BE2C (cell line): ENCODE data around the gene POLR1A.

Experiments
- DNase-seq: peaks from one replicate; pipeline ENCODE4 v3.0.0-alpha.2; 2020
- H3K27me3 ChIP-seq: fragments of 250-450 bp; sonication (Bioruptor Pico); 2 replicates; pipeline ENCODE4 v1.5.1; 2020; ENCODE audit warnings: mild to moderate bottlenecking
- H3K36me3 ChIP-seq: fragments of 250-450 bp; sonication (Bioruptor Pico); 2 replicates; pipeline ENCODE4 v1.5.1; 2020; ENCODE audit warnings: mild to moderate bottlenecking
- H3K4me1 ChIP-seq: fragments of 250-450 bp; sonication (Bioruptor Pico); 2 replicates; pipeline ENCODE4 v1.5.1; 2020
- H3K4me3 ChIP-seq: 2 replicates; pipeline ENCODE4 v1.5.1; 2011; ENCODE audit warnings: low read depth, low read length
- H3K9me3 ChIP-seq: fragments of 250-450 bp; sonication (Bioruptor Pico); 2 replicates; pipeline ENCODE4 v1.5.1; 2020
- CTCF ChIP-seq: IDR thresholded peaks from 2 replicates; pipeline ENCODE4 v1.5.1; 2012; ENCODE audit warnings: mild to moderate bottlenecking, low read depth, low read length

POLR1A gene

DNA sequence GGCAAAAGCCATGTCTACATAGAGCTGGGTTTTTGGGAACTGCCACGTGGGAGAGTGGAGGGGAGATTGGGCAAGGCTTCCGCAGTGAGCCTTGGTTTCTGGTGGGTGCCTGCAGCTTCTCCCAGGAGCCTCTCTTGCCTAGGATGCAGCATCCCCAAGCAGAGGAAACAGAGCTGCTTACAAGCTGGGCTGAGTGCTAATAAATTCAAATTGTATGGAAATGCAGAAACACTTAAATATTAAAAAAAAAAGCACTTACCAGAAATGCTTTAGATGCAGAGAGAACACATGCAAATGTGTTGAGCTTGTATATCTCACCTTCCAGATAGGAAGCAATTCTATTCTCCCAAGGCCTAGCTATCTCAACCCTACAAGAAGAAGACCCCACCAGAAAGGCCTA, 120.9 kb downstream of the POLR1A start:
- no peak overlapping the region for H3K4me3 ChIP-seq
- no peak for TF ChIP-seq CTCF
- no peak for DNase-seq
- no peaks in the 10 kb centered on the region for H3K9me3 ChIP-seq
- no peaks in the 10 kb centered on the region for H3K27me3 ChIP-seq
- H3K36me3 ChIP-seq: no peaks in the 10 kb centered on the region
- H3K4me1 ChIP-seq: no peaks in the 10 kb centered on the region

DNA sequence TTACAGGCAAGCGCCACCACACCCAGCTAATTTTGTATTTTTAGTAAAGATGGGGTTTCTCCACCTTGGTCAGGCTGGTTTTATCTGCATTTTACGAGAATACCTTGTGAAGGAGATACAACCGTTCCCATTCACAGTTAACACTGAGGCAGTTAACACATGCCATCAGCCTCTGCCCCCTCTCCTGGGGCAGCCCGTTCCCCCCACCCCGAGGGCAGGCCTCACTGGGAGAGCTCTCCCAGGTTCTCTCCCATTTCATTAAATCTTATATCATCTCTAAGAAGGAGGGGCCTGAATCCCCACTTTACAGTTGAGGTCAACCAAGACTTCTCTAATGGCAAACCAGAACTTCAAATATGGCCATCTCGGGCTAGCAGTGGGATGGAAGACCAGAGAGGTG, 121.9 kb downstream of the POLR1A start:
- H3K4me3 ChIP-seq: no peak overlapping the region
- H3K27me3 ChIP-seq: no peaks in the 10 kb centered on the region
- TF ChIP-seq CTCF: no peak
- DNase-seq: no peak
- H3K9me3 ChIP-seq: no peaks in the 10 kb centered on the region
- no peaks in the 10 kb centered on the region for H3K36me3 ChIP-seq
- no peaks in the 10 kb centered on the region for H3K4me1 ChIP-seq

DNA sequence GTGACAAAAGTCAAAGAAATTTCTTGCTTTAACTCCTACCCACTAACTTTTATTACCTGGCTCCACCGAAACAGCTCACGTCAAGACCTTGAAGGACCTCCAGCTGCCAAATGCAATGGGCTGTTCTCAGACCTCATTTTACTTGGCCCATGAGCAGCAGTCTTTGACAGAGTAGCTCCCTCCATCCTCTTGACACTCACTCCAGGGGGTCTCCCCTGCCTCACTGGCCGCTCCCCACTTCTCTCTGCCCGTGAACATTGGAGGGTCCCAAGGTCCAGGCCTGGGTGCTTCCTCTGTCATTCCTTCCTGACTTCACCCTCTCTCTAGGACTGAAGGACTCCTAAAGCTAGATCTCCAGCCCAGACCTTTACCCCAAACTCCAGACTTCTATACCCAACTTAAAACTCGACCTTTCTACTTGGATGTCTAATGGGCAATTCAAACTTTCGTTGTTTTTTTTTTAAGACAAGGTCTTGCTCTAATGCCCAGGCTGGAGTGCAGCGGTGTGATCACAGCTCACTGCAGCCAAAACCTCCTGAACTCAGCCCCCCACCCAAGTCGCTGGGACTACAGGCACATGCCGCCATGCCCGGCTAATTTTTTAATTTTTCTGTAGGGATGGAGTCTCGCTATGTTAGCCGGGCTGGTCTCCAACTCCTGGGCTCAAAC, 124.0 kb downstream of the POLR1A start:
- no peak for DNase-seq
- no peak overlapping the region for H3K4me3 ChIP-seq
- no peaks in the 10 kb centered on the region for H3K36me3 ChIP-seq
- no peaks in the 10 kb centered on the region for H3K9me3 ChIP-seq
- TF ChIP-seq CTCF: no peak
- no peaks in the 10 kb centered on the region for H3K4me1 ChIP-seq
- no peaks in the 10 kb centered on the region for H3K27me3 ChIP-seq

GRCh38 chr2:85978883-85979780, 126.6 kb downstream of the POLR1A start:
- Histone ChIP-seq H3K4me1 (no peaks in the 10 kb centered on the region), H3K36me3 (no peaks in the 10 kb centered on the region), H3K27me3 (no peaks in the 10 kb centered on the region), H3K9me3 (no peaks in the 10 kb centered on the region), H3K4me3 (no peak overlapping the region)
- no peak for TF ChIP-seq CTCF
- no peak for DNase-seq

GRCh38 chr2:85976106-85976920, 129.4 kb downstream of the POLR1A start:
- DNase-seq: no peak
- Histone ChIP-seq H3K36me3 (no peaks in the 10 kb centered on the region), H3K9me3 (no peaks in the 10 kb centered on the region), H3K4me3 (no peak overlapping the region), H3K27me3 (no peaks in the 10 kb centered on the region), H3K4me1 (no peaks in the 10 kb centered on the region)
- TF ChIP-seq CTCF: no peak
